ENCODE results near the gene SMTNL2. TPM values are rescaled to one million over a fixed set of nuclear protein-coding genes. Genes with fewer than 3 reads are reported as not detected.
A peak's percentile ranks its signal among the peaks of the same experiment; 100 is the strongest.
"Not testable (repeated sequence)": the region's sequence is repeated elsewhere in the genome, so short reads cannot be mapped to it uniquely, and the experiment has no call there.

Gene SMTNL2
- total RNA-seq, 1 donor from 2014 or later = 1.6 TPM

- ATAC-seq; DNase-seq (ENCODE audit: low spot score); intact Hi-C loops (cut with DNase I): not testable (repeated sequence)
These were observed 56.4 kb downstream of the SMTNL2 start for GRCh38 chr17:4640569-4641188.

DNA sequence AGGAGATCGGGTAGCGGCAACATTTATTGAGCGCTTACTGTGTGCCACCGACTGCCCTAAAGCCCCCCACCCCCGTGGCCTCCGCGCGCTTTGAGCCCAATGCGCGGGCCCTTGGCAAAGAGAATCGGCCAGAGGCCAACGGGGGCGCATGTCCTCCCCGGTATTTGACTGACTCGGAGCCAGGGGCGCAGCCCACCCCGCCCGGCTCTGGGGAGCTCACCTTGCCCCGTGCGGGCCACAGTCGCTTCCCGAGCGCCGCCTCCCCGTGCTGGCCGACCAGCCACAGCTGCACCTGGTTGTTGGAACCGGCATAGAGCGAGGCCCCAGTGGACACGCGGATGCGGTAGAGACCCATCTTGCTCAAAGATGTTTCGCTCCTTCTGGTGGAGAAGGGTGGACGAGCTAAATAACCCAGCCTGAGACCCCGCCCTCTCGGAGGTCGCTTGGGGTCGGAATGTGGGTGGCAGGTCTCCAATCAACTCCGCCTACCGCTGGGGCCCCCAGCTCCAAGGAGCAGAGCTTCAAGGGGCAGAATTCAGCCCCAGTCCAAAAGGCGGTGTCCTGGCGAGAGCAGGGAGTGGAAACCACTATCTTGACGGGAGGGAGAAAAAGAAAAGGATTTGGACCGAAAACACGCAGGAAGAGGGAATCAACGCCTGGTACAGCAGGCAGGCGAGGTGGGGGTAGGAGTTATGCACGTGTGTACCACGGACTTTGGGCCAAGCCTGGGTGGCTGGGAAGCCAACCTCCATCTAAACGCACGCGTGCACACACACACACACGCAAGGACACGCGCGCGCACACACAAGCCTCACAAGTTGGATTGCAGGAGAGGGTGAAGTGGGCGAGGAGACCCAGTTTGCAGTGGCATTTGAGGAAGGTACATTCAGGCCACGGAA, 57.2 kb downstream of the SMTNL2 start, which contains the start of gene ALOX15:
TSS of gene ALOX15 (minus strand) at position 382 of the 899 bp plus-strand sequence. CDS start at position 355, 27 bp downstream.
- no peak for DNase-seq (ENCODE audit: low spot score)
- intact Hi-C loops (cut with DNase I) = no loop called here
- ATAC-seq = no peak

DNA sequence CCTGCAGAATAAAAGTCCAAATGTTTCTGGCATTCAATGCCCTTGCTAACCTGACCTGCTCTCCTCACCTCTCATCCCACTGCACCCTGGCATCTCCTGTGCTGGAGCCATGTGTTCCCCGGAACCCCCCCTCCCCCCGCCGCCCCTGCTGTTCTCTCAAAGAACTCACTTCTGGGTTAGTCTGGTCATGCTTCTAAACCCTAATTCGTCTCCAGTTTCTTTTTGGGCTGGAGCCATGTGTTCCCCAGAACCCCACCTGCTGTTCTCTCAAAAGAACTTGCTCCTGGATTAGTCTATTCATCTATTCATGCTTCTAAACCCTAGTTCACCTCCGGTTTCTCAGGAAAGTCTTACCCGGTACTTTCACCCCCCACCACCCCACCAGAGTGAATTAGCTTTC, 58.0 kb downstream of the SMTNL2 start:
- ATAC-seq (no peak), DNase-seq (ENCODE audit: low spot score) (no peak)
- intact Hi-C loops (cut with DNase I) = no loop called here

DNA sequence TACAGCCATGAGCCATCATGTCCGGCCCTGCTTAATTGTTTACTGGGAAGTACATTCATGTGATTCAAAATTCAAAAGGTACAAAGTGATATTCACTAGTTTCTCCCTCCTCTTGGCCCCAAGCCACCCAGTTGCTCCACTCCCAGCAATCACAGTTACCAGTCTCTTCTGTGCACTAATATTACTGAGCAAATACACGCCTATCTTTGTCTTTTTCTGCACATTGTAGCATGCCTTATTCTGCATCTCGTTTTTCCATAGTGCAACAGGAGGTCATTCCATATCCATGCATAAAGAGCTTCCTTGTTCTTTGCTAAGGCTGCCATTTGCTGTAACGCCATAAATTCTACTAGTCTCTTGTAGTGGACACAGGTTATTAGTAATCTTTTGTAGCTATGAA, 59.3 kb downstream of the SMTNL2 start:
- ATAC-seq (no peak), DNase-seq (ENCODE audit: low spot score) (no peak)
- intact Hi-C loops (cut with DNase I) = no loop called here

- ATAC-seq (peak; percentile 52), DNase-seq (ENCODE audit: low spot score) (no peak)
- intact Hi-C loops (cut with DNase I) = no loop called here
These were observed 61.3 kb downstream of the SMTNL2 start for GRCh38 chr17:4645642-4646041.

- intact Hi-C loops (cut with DNase I) = no loop called here
- DNase-seq (ENCODE audit: low spot score) (peak; percentile 9), ATAC-seq (no peak)
These were observed 64.4 kb downstream of the SMTNL2 start for GRCh38 chr17:4648741-4649140.

DNA sequence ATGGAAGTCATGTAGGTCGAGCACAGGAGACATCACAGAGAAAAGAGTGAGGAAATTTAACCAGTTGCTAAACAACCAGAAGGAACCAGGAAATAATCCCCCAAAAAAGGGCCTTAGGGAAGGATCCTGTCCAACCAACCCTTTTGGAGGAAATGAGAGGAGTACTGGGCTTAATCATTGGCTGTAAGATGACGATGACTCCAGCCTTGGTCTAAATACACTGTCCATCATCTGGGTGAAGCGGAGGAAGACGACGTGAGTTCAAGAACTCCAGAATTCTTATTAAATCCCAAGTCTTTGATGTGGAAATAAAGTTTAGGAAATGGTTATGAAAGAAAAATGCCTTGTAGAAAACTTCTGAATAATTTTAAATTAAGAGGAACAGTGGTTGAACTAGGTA, 68.7 kb downstream of the SMTNL2 start:
- DNase-seq (ENCODE audit: low spot score) (no peak), ATAC-seq (no peak)
- intact Hi-C loops (cut with DNase I) = no loop called here

DNA sequence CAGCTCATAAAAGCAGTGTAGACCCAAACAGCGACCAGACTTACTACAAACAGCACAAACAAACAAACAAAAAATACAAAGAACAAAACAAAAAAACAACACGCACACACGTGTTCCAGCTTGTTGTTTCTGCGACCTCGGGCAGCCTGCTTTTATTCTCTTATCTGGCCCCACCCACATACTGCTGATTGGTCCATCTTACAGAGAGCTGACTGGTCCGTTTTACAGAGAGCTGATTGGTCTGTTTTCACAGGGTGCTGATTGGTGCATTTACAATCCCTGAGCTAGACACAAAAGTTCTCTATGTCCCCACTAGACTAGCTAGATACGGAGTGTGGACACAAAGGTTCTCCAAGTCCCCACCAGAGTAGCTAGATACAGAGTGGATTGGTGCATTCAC, 71.6 kb downstream of the SMTNL2 start:
- ATAC-seq; intact Hi-C loops (cut with DNase I); DNase-seq (ENCODE audit: low spot score): not testable (repeated sequence)

- intact Hi-C loops (cut with DNase I) = no loop called here
- ATAC-seq = no peak
- DNase-seq (ENCODE audit: low spot score) = no peak
These were observed 73.3 kb downstream of the SMTNL2 start for GRCh38 chr17:4657678-4658077.

Other genes with a start within 250 kb of the SMTNL2 start
- 46.7 TPM for gene UBE2G1, start 217.9 kb upstream of the SMTNL2 start, total RNA-seq
- gene SPNS3, start 150.6 kb upstream of the SMTNL2 start, total RNA-seq = 2.0 TPM
- gene SPNS2, start 85.6 kb upstream of the SMTNL2 start, total RNA-seq = 31.6 TPM
- 45.1 TPM for gene MYBBP1A, start 29.1 kb upstream of the SMTNL2 start, total RNA-seq
- not detected for gene GGT6, start 24.0 kb upstream of the SMTNL2 start, total RNA-seq
- gene ALOX15, start 57.1 kb downstream of the SMTNL2 start, total RNA-seq = 0.45 TPM
- gene PELP1, start 119.6 kb downstream of the SMTNL2 start, total RNA-seq = 40.9 TPM
- gene ARRB2, start 126.1 kb downstream of the SMTNL2 start, total RNA-seq = 107 TPM
- 14.3 TPM for gene MED11, start 146.9 kb downstream of the SMTNL2 start, total RNA-seq
- 3.3 TPM for gene ZMYND15, start 155.3 kb downstream of the SMTNL2 start, total RNA-seq
- 30.3 TPM for gene CXCL16, start 155.4 kb downstream of the SMTNL2 start, total RNA-seq
- not detected for gene TM4SF5, start 187.4 kb downstream of the SMTNL2 start, total RNA-seq
- 5.4 TPM for gene VMO1, start 201.8 kb downstream of the SMTNL2 start, total RNA-seq
- gene GLTPD2, start 204.4 kb downstream of the SMTNL2 start, total RNA-seq = not detected
- 70.7 TPM for gene PSMB6, start 211.6 kb downstream of the SMTNL2 start, total RNA-seq
- gene PLD2, start 222.6 kb downstream of the SMTNL2 start, total RNA-seq = 47.0 TPM
- 95.0 TPM for gene MINK1, start 248.8 kb downstream of the SMTNL2 start, total RNA-seq